ENCODE data around the gene CD163L1.

DNA sequence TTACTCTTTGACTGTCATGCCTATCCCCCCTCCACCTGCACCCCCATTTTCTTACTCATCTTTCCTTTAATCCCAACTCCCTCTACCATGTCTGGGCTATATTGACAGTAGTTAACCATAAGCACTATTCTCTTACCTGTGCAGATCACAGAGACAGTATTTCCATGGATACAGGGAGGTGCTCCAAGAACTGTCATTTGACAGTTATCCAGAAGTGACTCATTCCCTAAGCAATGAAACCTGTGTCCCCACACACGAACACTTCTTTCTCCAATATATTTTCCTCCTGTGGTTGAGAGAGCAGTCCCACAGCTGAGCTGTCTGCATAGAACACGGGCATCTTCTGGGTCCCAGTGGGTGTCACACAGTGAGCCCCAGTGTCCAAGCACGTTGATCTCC lies 68.8 kb downstream of the CD163L1 start:
- TF ChIP-seq, protein P1, sequence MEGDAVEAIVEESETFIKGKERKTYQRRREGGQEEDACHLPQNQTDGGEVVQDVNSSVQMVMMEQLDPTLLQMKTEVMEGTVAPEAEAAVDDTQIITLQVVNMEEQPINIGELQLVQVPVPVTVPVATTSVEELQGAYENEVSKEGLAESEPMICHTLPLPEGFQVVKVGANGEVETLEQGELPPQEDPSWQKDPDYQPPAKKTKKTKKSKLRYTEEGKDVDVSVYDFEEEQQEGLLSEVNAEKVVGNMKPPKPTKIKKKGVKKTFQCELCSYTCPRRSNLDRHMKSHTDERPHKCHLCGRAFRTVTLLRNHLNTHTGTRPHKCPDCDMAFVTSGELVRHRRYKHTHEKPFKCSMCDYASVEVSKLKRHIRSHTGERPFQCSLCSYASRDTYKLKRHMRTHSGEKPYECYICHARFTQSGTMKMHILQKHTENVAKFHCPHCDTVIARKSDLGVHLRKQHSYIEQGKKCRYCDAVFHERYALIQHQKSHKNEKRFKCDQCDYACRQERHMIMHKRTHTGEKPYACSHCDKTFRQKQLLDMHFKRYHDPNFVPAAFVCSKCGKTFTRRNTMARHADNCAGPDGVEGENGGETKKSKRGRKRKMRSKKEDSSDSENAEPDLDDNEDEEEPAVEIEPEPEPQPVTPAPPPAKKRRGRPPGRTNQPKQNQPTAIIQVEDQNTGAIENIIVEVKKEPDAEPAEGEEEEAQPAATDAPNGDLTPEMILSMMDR (IDR thresholded peaks at IDR 0.05) = no peak
- no peak for TF ChIP-seq POLR2A (IDR thresholded peaks at IDR 0.05)
